ENCODE results near the gene DSCAML1.

- TF ChIP-seq CTCF (conservative IDR thresholded peaks at IDR 0.05; ENCODE audit: low read length) (no peak), EZH2phosphoT487 (IDR thresholded peaks at IDR 0.05; ENCODE audit: borderline replicate concordance, low read depth, low read length) (no peak)
These were observed 17.8 kb upstream of the DSCAML1 start for GRCh38 chr11:117814766-117815261.

Data from OCI-LY7 (cell line).